ENCODE data around the gene COMMD9. TPM values are rescaled to one million over a fixed set of nuclear protein-coding genes. Genes with fewer than 3 reads are reported as not detected.

COMMD9 gene
- total RNA-seq, 1 donor from 2014 or later: 35.8 TPM

DNA sequence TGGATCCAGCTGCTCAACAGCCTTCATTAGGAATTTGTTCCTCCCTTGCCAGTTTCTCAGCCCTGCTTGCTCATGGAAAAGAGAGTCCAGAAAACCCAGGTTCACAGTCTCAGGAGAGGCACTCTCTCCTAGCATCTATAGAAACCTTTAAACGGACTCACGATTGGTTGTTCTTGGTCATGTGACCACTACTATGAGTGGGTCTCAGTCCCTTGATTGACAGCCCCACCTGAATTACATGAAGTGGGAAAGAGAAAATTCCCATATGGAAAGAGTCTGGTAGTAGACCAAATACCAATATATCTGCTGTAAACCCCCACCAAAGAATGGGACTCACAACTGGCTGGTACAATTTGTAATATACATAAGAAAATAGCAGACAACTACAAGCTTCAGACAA, 54.4 kb downstream of the COMMD9 start:
- no peak for ATAC-seq

DNA sequence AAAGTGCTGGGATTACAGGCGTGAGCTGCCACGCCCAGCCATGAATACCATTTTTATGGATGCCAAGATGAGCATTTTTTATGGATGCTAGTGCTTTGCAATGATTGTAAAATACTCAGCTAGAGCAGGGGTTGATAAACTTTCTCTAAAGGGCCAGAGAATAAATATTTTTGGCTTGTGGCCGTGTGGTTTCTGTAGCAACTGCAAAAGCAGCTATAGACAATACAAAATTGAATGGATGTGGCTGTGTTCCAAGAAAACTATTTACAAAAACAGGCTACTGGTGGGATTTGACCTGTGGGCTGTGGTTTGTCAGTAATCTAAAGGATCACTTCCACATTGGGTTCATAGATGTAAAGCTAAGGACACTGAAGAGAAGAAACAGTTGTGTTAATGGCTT, 56.0 kb downstream of the COMMD9 start:
- ATAC-seq (no peak), DNase-seq (ENCODE audit: low spot score) (no peak)
- intact Hi-C loops (cut with DNase I): no loop called here

More for the DNA sequence above, 54.4 kb downstream of the COMMD9 start:
- DNase-seq (ENCODE audit: low spot score): no peak
- intact Hi-C loops (cut with DNase I): no loop called here

DNA sequence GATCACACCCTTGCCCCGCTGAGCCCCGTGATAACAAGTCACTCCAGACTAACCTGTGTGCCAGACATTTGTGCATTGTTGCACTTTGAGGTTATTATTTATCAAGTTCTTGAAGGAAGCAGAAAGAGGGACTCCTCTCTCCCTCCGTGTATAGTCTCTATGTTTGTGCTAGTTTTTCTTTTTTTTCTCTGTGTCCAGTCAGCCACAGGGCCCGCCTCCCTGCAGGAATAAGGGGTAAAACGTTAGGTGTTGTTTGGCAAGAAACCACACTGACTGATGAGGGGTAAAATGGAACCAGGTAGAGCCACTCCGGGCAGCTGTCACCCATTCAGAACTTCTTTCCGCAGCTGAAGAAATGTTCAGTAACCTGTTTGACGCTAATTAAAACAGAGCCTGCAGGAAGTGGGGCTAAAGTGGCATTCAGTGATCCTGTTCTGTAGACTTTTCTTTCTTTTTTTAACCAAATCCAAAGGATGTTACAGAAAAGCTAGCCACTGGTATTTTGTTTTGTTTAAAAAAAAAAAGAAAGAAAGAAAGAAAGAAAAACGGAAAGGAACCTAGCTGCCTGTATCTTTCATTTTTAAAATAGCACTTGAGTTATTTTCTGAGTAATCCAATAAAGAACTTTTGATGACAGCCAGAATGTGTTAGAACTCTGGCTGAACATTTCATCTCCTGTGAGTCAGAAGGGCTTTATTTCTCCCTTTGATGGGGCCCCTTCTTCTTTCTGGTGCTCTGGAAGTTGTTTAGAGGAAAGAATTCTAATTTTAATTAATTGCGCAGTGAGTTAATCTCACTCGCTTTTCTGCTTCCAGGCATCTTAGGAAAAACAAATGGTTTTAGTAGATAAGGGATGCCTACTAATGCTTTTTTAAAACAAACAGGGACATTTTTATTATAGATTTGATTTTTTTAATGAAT, 58.2 kb downstream of the COMMD9 start:
- intact Hi-C loops (cut with DNase I): no loop called here
- no peak for ATAC-seq
- no peak for DNase-seq (ENCODE audit: low spot score)

DNA sequence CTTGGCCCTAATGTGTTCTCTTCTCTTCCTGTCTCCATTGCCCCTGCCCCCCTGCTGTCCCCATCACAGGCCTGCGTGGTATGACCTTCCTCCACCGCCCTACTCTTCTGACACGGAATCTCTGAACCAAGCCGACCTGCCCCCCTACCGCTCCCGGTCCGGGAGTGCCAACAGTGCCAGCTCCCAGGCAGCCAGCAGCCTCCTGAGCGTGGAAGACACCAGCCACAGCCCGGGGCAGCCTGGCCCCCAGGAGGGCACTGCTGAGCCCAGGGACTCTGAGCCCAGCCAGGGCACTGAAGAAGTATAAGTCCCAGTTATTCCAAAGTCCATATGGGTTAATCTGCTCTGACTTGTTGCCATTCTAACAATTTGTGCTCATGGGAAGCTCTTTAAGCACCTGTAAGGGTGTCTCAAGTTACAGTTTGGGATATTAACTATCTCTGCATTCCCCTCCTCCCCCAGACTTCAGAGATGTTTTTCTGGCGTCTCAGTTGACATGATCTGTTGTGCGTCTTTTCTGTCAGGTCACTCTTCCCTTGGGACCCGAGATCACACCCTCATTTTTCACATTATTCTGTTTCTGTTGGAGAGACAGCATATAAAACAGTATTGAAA, 60.0 kb downstream of the COMMD9 start:
- ATAC-seq (peak; percentile 31), DNase-seq (ENCODE audit: low spot score) (no peak)
- intact Hi-C loops (cut with DNase I): no loop called here

DNA sequence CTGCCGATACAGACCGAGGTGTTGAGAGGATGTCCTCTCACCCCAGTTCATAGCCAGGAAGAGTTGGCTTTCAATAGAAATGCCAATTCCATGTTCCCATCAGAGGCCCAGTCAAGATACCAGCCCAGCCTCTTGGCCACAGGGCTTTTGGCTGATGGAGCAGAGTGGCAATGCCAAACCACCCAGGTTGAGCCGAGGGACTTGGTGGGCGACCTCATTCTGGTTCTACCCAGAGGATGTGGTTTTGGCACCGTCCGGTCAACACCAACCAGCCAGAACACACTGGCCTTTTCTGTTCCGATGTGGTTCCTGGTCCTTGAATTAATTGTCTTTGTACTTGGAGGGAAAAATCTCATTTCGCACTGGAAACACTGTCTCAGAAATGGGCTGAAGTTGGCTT, 60.5 kb downstream of the COMMD9 start:
- ATAC-seq (peak; percentile 35), DNase-seq (ENCODE audit: low spot score) (no peak)
- intact Hi-C loops (cut with DNase I): no loop called here

DNA sequence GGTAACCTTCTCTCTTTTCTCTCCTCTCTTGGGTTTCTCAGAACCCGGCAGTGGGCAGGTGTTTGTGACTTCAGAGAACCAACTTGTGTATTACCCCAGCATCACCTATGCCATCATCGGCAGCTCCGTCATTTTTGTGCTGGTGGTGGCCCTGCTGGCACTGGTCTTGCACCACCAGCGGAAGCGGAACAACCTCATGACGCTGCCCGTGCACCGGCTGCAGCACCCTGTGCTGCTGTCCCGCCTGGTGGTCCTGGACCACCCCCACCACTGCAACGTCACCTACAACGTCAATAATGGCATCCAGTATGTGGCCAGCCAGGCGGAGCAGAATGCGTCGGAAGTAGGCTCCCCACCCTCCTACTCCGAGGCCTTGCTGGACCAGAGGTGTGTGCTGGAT, 62.2 kb downstream of the COMMD9 start:
- no peak for DNase-seq (ENCODE audit: low spot score)
- no peak for ATAC-seq
- intact Hi-C loops (cut with DNase I): no loop called here

DNA sequence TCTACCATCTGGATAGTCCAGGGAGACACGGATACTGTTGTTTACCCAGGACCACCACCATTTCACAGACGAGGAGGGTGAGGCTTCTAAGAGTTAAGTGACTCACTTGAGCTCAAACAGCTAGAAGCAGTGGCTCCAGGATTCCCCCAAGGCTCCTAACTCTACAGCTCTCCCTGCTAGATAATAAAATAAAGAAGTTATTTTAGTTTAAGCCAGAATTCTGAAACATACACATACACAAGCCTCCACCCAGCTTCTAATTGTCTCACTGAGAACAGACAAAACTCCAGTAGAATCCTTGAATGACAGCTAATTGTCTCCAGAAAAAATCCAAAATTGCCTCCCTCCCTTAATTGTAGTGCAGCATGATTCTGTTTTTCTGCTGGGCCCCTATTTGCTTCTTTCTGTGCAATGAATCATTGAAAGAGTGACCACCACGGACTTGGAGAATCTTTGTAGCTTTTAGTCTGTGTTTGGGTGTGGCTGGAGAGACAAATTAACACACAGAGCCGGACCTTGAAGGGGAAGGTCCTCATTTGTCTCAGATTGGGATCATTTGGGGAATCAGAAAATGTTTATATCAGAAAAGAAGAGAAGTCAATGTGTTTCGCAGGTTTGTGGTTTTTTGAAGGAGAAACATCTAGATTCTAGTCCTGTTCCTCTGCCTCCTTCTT, 64.9 kb downstream of the COMMD9 start:
- intact Hi-C loops (cut with DNase I): no loop called here
- DNase-seq (ENCODE audit: low spot score): no peak
- ATAC-seq: no peak

DNA sequence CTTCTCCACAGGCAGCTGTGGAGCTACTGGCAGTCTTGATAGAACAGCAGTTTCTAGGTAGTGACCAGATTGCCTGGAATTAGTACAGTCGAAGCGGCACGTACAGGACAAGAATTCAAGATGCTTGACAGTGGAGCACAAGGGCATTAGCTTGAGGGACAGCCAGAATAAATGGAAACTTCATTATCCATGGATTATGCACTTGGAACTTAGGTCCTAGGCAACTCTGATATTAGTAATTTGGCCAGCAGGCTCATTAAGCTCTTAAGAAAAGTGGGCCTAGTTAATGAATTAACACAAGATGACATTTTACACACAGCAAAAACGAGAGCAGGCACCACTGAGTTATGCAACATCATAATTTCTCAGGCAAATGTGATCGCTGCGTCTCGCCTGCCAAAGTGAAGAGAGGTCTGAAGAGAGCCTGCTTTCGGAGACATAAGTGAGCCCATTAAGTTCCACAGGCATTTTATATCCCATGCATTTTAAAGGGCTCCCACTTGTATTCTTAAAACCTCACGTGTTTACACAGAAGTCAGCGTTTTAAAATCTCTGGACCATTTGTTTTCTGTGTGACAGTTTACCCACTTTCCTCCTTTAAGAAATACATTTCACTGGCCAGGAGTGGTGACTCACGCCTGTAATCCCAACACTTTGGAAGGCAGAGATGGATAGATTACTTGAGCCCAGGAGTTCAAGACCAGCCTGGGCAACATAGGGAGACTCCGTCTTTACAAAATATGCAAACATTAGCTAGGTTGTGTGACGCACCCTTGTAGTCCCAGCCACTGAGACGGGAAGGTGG, 66.2 kb downstream of the COMMD9 start:
- intact Hi-C loops (cut with DNase I): no loop called here
- ATAC-seq (peak; percentile 74), DNase-seq (ENCODE audit: low spot score) (no peak)

Other genes starting within 250 kb of the COMMD9 start
- 28.6 TPM for gene PRR5L, start 6.9 kb upstream of the COMMD9 start, total RNA-seq
- 16.6 TPM for gene TRAF6, start 220.8 kb upstream of the COMMD9 start, total RNA-seq

Data from sciatic nerve (tissue), 2 donors.